ENCODE results near the gene DCANP1.

Gene DCANP1

GRCh38 chr5:135446615-135447014, 533 bp downstream of the DCANP1 start:
- TF ChIP-seq, protein P1, sequence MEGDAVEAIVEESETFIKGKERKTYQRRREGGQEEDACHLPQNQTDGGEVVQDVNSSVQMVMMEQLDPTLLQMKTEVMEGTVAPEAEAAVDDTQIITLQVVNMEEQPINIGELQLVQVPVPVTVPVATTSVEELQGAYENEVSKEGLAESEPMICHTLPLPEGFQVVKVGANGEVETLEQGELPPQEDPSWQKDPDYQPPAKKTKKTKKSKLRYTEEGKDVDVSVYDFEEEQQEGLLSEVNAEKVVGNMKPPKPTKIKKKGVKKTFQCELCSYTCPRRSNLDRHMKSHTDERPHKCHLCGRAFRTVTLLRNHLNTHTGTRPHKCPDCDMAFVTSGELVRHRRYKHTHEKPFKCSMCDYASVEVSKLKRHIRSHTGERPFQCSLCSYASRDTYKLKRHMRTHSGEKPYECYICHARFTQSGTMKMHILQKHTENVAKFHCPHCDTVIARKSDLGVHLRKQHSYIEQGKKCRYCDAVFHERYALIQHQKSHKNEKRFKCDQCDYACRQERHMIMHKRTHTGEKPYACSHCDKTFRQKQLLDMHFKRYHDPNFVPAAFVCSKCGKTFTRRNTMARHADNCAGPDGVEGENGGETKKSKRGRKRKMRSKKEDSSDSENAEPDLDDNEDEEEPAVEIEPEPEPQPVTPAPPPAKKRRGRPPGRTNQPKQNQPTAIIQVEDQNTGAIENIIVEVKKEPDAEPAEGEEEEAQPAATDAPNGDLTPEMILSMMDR (conservative IDR thresholded peaks at IDR 0.05; ENCODE audit: control insufficient read depth, insufficient read depth, low read depth, low read length): no peak
- no peak overlapping the region for H3K4me3 ChIP-seq (ENCODE audit: control insufficient read depth, low read depth, low read length)
- DNase-seq (ENCODE audit: low read depth): no peak

DNA sequence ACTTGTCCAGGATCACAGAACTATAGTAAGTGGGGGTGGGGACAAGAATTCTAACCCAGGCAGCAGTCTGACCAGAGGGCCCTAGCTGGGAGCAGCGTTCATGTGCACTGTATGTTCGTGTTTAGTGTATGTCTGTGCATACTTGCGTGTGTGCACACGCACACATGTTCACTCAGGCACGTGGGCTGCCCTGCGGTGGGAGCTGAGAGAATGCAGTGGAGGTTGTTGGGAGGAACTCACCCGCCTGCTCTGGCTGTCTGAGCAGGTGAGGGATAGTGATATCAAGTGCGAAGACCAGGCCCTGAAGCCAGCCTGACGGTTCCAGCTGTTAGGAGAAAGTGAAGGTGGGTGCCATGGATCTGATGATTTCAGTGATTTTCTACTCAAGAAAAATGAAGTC, 942 bp downstream of the DCANP1 start:
- no peak overlapping the region for H3K4me3 ChIP-seq (ENCODE audit: control insufficient read depth, low read depth, low read length)
- DNase-seq (ENCODE audit: low read depth): no peak
- TF ChIP-seq, protein P1 (conservative IDR thresholded peaks at IDR 0.05; ENCODE audit: control insufficient read depth, insufficient read depth, low read depth, low read length): no peak

DNA sequence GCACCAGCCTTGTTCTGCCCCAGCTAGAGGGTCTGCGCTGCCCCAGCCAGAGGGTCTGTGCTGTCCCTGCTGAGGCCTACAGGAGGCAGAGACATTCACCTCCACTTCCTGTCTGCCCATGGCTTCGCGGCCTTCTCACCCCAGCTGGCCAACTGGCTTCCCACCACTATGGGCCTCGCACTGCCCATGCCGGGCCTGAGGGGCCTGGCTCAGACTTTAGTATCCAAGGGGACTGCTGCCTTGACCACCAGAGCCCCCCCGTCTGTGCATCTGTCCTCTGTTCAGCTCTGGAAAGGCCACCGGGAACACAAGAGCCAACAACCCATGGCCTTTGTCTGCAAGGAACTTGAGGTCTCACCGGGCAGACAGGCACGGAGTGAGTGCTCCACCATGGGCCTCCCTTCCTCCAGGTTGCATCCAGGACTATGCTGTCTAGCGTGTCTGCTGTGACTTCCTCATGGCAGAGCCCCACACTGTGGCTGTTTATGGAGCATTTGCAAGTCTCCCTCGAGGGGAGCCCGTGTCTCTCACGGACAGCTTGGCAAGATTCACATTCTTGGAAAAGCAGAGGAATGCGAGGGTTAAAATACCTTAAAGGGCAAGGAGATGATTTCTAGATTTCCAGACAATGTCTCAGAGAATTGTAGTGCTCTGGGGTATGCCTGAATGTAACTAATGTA, 1.7 kb downstream of the DCANP1 start:
- no peak for DNase-seq (ENCODE audit: low read depth)
- no peak overlapping the region for H3K4me3 ChIP-seq (ENCODE audit: control insufficient read depth, low read depth, low read length)
- TF ChIP-seq, protein P1 (conservative IDR thresholded peaks at IDR 0.05; ENCODE audit: control insufficient read depth, insufficient read depth, low read depth, low read length): no peak

DNA sequence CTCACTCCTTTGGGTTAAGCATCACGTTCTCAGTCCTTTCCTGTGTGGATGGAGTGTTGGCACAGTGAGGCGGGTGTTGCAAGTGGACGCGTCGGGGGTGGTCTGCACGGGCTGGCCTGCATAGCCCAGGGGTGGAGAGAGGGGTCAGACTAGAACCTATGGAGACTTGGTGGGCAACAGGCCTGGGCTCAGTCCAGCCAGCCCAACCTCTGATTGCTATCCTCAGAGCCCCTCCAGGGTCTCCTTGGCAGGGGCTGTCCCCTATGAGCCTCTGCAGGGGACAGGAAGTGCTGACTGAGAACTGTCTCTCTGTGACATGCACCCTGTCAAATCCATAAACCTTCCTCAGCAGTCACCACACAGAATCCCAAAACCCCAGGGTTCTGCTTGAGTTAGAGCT, 2.3 kb downstream of the DCANP1 start:
- no peak for DNase-seq (ENCODE audit: low read depth)
- H3K4me3 ChIP-seq (ENCODE audit: control insufficient read depth, low read depth, low read length): no peak overlapping the region
- TF ChIP-seq, protein P1 (conservative IDR thresholded peaks at IDR 0.05; ENCODE audit: control insufficient read depth, insufficient read depth, low read depth, low read length): no peak

- no peak overlapping the region for H3K4me3 ChIP-seq (ENCODE audit: control insufficient read depth, low read depth, low read length)
- DNase-seq (ENCODE audit: low read depth): no peak
- TF ChIP-seq, protein P1 (conservative IDR thresholded peaks at IDR 0.05; ENCODE audit: control insufficient read depth, insufficient read depth, low read depth, low read length): no peak
Observed at GRCh38 chr5:135444360-135444759, 2.8 kb downstream of the DCANP1 start.

DNA sequence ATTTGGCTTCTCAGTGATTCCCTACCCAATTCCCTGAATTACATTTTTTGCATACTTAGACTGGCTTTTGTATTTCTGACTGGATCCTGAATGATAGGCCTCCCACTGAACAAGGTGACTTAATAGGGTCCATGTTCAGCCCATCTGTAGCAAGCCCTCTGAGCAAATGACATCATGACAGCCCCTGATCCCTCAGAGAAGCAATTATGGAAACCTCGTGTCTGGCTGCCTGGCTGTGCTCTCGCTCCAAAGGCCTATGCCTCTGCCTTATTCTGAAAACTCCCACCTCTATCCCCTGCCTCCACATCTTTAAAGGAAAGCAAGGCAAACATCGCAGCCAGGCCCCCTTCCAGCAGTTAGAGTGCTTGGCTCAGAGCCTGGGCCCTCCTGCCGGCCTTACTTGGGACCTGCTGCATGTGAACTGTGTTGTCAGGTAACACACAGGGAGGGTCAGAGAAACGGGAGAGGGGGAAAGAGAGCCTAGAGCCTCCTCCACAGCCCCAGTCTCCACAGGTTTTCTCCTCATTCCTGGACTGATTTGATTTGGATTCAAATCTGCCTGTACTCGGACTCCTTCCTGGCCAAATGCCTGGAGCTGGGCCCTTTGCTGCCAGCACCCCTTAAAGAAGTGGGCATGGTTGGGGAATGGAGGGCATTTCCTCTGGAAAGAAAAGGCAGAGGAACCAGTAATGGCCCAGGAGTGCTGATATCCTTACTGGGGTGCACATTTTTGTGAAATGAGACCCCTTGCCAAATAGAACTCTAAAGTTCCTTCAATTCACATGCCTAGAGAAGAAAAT, 3.8 kb downstream of the DCANP1 start:
- TF ChIP-seq, protein P1 (conservative IDR thresholded peaks at IDR 0.05; ENCODE audit: control insufficient read depth, insufficient read depth, low read depth, low read length): no peak
- no peak overlapping the region for H3K4me3 ChIP-seq (ENCODE audit: control insufficient read depth, low read depth, low read length)
- DNase-seq (ENCODE audit: low read depth): no peak
